Daoy (cell line): ENCODE data around the gene INTS6. TPM values are rescaled to one million over a fixed set of nuclear protein-coding genes. Genes with fewer than 3 reads are reported as not detected.
A peak's percentile ranks its signal among the peaks of the same experiment; 100 is the strongest.

ENCODE experiments used
- DNase-seq: peaks from one replicate; pipeline ENCODE4 v3.0.0-alpha.2; 2015; ENCODE audit warnings: low read depth
- total RNA-seq: library from RNA; depleted of rRNA; stranded (reverse); fragments of >200 nt; shearing (Covaris generic); gene quantifications from 2 replicates; pipeline ENCODE4 v1.2.3, GENCODE V29; 2014; rRNA removed

The INTS6 gene, protein sequence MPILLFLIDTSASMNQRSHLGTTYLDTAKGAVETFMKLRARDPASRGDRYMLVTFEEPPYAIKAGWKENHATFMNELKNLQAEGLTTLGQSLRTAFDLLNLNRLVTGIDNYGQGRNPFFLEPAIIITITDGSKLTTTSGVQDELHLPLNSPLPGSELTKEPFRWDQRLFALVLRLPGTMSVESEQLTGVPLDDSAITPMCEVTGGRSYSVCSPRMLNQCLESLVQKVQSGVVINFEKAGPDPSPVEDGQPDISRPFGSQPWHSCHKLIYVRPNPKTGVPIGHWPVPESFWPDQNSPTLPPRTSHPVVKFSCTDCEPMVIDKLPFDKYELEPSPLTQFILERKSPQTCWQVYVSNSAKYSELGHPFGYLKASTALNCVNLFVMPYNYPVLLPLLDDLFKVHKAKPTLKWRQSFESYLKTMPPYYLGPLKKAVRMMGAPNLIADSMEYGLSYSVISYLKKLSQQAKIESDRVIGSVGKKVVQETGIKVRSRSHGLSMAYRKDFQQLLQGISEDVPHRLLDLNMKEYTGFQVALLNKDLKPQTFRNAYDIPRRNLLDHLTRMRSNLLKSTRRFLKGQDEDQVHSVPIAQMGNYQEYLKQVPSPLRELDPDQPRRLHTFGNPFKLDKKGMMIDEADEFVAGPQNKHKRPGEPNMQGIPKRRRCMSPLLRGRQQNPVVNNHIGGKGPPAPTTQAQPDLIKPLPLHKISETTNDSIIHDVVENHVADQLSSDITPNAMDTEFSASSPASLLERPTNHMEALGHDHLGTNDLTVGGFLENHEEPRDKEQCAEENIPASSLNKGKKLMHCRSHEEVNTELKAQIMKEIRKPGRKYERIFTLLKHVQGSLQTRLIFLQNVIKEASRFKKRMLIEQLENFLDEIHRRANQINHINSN
- total RNA-seq: 19.1 and 26.3 TPM in 2 replicates

DNA sequence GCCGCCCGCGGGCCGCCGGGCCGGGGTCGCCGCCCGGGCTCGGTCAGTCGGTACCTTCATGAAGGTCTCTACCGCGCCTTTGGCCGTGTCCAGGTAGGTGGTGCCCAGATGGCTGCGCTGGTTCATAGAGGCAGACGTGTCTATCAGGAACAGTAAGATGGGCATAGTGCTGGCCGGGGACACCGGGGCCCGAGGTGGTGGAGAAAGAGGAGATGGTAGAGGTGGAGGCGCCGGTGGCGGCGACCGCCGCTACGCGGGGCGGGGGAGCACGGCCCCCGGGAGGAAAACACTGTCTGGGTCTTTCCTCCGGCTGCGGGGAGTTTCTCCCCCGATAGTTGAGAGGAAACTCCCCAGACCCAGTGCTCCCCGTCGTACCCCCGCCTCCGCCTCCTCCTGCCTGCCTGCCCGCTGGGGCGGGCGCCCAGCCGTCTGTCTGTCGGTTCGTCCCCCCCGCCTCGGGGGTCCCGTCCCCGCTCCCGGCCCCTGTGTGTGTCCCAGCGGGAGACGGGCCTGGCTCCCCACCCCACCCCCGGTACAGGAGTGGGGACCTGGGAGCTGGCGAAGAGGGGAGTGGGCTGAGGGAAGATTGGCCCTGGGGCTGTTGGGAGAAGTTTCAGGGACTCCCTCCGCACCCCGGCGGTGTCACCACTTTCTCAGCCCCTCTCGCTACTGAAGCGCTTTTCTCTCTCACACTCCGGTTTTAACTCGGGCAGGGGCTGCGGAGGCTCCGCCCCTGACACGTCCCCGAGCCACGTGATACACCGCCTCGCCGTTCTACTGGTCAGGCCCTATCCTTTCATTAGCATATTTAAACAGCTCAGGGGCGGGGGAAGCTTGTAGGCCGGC lies at the start of gene INTS6:
Gene INTS6, minus strand, starts transcription at position 676 of the 846 bp plus-strand sequence. Its CDS starts 511 bp downstream, at position 165.
- DNase-seq: peak; percentile 97

DNA sequence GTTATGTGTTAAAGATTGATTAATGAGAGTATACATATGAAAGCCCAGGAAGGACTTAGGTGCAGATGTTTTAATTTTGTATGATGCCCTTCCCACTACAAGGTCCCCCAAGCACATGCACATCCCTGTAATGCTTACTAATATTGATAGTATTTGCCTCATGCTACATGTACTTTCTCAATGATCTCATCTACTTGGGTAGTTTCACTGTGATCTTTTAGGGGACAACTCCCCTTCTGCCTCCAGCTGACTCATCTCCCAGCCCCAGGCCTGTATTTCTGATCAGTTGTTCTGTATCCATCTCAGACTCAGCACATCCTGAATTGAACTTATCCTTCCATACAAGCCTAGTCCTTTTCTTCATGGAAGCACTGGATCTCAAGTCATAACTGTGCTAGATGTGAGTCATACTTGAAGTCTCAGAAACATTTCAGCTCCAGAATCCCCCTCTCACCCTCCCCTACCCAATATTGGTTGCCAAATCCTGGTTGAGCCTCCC lies 49.4 kb upstream of the INTS6 start:
- DNase-seq: no peak

DNA sequence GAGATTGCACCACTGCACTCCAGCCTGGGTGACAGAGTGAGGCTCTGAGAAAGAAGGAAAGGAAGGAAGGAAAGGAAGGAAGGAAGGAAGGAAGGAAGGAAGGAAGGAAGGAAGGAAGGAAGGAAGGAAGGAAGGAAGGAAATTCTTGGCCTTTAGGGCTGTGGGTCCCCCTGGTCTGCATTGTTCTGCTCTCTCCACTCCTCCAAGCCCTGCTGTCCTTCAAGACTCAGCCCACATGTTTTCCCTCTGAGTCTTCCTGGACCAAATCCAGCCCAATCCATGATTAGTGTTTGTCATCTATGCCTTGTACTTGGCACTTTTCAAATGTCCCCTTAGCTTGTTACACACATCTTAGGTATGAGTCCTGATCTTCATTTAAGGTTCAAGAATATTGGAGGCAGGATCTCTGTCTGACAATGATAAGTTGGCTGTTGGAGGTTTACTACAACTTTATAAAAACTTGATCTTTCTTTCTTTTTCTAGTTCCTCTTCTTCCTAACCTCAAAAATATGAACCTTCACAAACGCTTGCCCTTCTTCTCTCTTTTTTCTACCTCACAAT lies 48.8 kb upstream of the INTS6 start:
- peak; percentile 35 for DNase-seq

DNA sequence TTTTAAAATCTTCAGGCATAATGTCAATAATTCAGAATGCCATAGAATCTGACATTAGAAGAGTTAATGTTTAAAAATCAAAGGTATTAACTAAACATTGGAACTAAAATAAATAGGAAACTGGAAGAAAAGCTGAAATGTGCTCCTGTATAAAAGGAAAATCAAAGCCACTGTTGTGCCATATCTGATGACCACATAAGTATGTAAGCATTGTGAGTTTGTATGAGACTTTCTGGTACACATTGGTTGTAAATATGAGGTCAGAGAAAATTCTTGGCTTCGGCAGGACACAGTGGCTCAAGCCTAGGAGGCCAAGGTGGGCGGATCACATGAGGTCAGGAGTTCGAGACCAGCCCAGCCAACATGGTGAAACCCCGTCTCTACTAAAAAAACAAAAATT lies 48.3 kb upstream of the INTS6 start:
- no peak for DNase-seq

DNA sequence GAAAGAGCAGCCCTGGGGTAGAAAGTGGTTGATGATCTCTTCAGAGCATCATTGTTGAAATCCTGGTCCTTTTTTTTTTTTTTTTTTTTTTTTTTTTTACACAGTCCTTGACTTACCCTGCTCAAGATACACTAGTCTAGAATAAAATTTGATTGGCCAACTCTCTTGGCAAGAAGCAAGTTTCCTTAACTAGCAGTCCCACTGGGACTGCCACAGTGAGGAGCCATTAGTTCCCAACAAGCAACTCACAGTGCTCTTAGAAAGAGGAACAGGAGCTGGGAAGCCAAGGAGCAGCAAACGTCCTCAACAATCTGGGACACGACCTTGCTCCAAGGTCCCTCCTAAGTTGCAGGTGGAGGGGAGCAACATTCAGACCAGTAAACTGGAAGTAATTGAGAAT lies 47.9 kb upstream of the INTS6 start:
- DNase-seq: no peak

DNA sequence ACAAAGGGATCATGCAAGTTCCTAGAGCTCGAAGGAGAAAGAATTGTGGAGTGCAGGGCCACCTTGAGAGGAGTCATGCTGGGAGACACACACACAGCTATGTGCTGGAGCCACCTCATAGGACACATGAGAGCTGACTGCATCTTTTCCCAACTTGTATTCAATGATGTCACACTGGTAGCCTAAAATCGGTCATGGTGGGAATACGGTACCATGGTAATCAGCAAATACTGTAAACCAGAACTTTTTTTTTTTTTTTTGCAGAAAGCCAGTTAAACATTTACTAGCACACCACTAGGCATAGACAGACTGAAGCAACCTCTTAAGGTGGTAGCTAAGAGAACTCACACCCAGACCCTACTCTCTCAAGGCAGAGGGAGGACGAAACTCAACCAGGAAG lies 47.0 kb upstream of the INTS6 start:
- DNase-seq: no peak

DNA sequence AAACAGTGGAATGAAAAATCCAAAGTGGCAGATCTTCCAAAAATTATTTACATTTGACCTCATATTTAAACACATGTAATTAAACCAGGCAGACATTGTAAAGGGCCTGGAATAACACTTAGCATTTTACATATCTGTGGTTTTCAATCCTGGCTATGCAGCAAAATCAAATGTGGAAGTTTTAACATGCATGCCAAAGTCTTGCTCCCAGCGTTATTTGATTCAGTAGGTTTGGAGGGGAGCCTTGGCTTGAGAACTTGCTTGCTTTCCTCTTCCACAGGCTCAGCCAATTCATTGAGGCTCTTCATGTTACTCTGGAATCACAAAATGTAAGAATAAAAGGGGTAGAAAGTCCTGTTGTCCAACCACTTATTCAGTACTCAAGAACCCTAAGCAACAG lies 42.5 kb upstream of the INTS6 start:
- DNase-seq: no peak

DNA sequence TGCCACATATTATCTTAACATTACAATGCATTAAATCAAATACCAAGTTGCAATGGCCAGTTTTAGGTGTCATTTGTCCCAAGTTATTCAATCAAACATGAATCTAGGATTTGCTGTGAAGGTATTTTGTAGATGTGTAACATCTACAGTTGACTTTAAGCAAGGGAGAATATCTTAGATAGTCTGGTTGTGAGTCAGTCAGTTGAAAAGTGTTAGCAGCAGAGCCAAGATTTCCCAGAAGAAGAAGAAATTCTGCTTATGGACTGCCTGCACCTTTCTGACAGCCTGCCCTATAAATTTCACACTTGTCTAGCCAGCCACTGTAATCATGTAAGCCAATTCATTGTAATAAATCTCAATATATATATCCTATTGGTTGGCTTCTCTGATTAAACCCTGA lies 41.3 kb upstream of the INTS6 start:
- no peak for DNase-seq

DNA sequence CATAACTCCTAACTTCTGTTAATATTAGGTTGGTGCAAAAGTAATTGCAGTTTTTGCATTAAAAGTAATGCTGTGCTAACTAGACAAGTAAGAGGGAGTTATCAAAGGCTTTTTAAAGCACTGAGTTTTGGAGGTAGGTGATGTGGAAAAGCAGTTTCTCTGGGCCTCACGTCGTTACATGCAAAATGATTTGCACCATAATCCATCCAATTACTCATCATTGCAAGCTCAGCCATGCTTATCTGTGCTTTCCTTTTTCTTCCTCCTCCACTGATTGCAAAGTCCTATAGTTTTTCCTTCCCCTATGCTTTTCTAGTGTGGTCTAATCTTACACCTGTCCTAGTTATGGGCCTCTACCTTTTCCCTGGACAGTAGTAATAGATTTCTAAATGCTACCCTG lies 35.4 kb upstream of the INTS6 start:
- DNase-seq: no peak

DNA sequence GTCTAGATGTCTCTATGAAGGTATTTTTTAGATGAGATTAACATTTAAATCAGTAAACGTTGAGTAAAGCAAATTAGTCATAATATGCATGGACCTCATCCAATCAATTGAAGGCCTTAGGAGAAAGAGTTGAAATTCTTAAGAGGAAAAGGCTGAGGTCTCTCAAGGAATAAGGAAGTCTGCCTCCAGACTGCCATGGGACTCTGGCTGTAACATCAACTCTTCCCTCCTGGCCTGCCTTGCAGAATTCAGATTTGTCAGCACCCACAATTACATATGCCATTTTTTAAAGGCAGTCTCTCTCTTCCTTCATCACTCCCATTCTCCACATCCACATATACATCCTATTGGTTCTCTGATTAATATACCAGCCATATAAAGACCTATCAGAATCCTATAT lies 28.8 kb upstream of the INTS6 start:
- no peak for DNase-seq

DNA sequence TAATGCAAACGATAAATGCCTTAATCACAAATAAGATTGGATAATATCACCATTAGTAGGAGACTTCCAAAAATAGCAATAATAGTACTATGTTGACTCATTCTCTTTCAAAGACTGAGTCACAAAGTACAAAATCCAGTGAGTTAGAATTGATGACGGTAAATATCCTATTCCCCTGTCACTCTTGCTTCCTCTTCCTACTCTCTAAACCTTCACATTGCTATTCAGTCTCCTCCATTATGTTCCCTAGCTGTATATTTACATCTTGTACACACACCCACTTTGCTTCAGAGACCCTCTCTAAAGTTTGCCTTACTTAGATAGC lies 26.3 kb upstream of the INTS6 start:
- no peak for DNase-seq

DNA sequence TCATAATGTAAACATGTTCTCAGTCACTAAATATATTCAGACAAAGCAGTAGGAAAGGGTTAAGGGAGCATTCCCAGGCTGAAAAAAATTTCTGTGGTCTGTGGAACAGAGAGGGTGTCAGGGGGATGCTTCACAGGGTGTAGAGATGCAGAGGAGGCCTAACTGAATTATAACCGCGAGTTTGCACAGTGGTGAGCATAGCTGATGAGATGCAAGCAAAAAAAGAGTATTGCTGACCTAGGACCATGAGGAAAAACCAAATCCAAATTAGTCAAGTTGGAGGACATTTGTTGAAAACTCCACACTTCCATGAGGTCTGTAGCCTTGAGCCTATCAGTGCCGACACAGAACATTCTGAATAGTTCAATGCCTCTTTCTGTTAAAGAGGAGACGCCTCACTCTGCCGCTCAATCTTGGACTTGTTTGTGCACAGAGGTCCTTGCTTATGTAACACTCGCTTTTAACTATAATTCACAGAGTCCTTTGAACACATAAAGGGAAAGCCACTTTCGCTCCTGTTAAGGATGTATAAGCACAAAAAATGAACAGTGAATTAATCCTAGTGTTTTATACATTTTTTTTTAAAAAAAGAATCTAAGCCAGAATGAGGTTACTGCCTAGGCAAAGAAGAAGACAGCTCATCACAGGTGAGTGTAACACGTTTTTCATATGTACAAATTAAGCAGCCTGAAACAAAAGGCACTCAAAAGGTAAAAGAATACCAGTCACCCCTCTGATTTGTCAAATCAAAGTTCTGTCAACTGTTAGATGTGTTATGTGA lies 25.8 kb upstream of the INTS6 start:
- DNase-seq: no peak

DNA sequence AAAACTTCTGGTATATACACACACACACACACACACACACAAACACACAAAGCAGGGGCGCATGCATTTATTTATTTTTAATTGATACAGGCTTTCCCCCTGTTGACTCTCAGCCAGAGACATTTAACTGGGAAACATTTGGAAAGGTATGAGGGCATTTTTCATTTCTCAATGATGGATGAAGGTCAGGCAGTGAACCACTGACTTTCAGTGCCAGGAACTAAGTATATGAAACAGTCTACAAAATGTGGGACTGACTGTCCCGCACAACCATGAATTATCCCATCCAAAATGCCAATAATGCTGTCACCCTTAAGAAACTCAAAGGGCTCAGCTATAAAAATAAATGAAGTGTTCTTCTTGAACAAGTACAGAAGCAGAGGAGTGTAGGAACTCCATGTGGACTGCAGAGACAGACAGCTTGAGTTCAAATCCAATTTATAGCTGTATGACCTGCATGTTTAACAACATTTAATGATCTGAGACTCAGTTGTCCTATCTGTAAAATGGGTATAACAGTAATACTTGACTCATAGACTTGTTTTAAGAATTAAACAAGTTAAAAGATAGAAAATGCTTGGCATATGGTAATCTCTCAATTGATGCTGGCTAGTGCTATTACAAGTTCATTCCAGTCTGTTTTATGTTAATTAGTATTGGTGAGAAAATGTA lies 25.0 kb upstream of the INTS6 start:
- no peak for DNase-seq

DNA sequence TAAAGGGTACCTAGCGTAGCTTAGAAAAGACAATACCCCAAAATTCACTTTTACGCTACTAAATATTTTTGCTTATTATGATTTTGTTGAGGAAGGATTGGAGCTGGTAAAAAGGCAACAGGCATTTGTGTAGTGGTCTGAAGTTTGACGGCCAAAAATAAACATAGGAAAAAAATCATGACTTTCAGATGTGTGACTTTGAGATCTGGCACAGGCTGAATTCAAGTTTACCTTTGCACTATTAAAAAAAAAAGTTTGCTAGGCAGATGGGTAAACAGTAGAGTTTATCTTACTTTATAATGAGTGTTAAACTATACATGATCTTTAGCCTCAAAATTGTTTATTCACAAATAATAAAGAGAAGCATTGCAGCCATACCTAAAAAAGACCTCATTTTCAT lies 24.3 kb upstream of the INTS6 start:
- DNase-seq: no peak

DNA sequence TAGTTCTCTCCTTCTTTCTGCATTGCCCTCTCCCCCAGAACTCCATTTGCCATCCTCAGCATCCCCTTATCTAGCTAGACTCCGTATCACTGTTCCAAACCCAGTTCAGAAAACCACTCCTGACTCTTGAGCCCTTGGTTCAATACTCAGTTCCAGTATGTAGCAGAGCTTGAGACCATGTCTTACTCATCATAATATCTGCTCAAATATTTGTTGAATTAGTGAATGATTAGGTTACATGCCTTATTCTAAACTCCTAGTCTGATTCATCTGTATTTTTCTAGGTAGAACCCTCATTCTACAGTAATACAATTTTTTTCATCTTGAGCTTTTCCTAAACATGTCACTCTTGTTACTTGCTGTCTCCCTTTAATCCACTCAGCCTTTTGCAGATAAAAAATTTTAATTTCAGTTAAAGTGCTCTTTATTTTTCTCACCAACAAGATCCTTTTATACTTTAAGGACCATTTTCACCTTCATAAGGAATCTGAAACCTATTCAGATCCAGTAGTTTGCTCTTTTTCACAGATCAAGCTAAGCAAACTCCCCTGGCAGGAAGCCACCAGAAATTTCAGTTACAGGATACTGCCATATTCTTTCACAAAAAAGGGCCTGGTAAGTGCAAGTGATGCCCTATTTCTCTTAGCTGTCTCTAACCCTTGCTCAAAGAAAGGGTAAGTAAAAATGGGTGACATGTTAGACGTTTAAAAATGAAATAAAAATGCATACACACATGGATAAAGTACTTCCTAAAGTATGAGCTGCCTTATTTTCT lies 23.1 kb upstream of the INTS6 start:
- DNase-seq: no peak

DNA sequence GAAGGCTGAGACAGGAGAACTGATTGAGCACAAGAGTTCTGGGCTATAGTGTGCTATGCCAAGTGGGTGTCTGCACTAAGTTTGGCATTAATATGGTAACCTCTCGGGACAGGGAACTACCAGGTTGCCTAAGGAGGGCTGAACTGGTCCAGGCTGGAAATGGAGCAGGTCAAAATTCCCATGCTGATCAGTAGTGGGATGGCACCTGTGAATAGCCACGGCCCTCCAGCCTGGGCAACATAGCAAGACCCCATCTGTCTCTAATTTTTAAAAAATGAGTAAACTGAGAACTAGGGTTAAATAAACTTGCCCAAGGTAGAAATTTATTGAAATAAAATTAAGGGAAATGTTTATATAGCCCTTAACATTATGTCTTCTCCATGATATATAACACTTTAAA lies 17.0 kb upstream of the INTS6 start:
- DNase-seq: no peak

DNA sequence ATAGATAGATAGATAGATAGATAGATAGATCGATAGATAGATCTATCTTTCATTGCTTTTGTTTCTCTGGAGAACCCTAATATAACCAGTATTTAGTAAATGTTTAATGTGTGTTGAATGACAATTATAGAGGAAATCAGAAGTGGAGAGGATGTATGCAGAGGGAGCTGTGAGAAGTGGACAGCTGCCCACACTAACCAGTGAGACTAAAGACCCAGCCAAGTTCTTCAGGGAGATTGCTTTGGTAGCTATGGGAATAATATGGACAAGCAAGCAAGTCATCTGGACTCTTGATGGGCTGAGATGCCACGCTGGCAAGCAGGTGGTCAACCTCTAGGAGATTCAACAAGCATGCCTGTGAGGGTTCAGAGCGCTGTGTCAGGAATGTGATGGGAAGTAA lies 14.9 kb upstream of the INTS6 start:
- DNase-seq: no peak

DNA sequence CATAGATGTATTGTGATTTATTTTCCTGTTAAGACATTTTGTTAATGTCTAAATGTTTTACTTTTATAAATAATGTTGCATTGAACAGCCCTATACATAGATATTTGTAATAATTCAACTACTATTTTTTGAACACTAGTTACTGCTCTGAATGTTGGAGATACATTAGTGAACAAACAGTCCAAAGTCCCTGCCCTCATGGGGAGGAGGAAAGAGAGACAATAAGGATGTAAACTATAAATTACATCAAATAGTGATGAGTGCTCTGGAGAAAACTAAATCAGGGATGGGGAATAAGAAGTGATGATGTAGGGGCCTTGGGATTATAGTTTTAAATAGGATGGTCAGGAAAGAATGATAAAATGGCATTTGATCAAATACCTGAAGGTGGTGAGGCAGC lies 12.3 kb upstream of the INTS6 start:
- no peak for DNase-seq

DNA sequence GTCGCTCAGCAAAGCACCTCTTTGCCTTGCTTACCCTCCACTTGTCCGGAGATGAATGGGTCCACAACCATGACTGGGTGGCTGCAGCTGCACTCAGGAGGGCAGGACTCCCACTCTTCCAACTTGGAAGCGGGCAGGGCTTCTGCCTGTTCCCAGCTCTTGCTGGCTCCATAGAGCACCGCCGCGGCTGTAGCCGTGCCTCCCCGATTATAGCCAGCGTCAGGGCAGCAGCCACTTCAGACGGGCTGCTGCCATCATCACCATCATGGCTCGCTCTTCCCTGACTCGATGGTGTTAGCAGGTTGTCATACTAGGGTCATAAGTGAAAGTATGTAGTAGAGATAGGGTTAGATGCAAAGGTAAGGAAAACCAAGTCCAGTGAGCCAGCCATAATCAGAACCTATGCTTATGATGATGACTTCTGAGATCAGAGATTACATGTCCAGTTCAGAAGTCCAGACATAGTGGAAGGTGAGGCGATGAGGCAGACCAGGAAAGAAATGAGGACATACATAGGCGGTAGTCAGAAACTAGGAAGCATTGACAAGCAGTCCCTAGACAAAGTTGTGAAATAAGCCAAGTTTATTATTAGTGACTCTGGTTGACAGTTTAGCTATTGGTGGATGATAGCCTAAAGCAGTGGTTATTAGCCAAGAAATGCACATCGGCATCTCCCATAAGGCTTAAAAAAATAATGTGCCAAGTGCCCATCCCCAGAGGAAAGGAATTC lies 4.4 kb upstream of the INTS6 start:
- DNase-seq: no peak
